Mucosa of rectum (tissue), 2 donors: ENCODE results near the gene RBBP7.
A peak's percentile ranks its signal among the peaks of the same experiment; 100 is the strongest.

Experiments used
- H3K27ac ChIP-seq, 2 donors: one replicate each; pipeline ENCODE4 v1.7.0; 2013; ENCODE audit warnings: inconsistent platforms in 2 of 2, low read depth in 2 of 2, low read length in 2 of 2
- H3K27me3 ChIP-seq, 2 donors: one replicate each; pipeline ENCODE4 v1.7.0; 2013; ENCODE audit warnings: low read length in 2 of 2; ENCODE audit not compliant: control insufficient read depth in 2 of 2, insufficient read depth in 2 of 2
- H3K36me3 ChIP-seq, 2 donors: one replicate each; pipeline ENCODE4 v1.7.0; 2013; ENCODE audit warnings: low read length in 2 of 2; ENCODE audit not compliant: control insufficient read depth in 2 of 2, insufficient read depth in 2 of 2
- H3K4me1 ChIP-seq, 2 donors: one replicate each; pipeline ENCODE4 v1.7.0; 2013; ENCODE audit warnings: low read length in 2 of 2, mild to moderate bottlenecking in 1 of 2; ENCODE audit not compliant: control insufficient read depth in 2 of 2, insufficient read depth in 2 of 2
- H3K4me3 ChIP-seq, 2 donors: one replicate each; pipeline ENCODE4 v1.7.0; 2013; ENCODE audit warnings: low read length in 2 of 2
- H3K9ac ChIP-seq, 2 donors: one replicate each; pipeline ENCODE4 v1.7.0; 2013; ENCODE audit warnings: low read length in 2 of 2, low read depth in 1 of 2, mild to moderate bottlenecking in 1 of 2
- H3K9me3 ChIP-seq, 2 donors: one replicate each; pipeline ENCODE4 v1.7.0; 2013; ENCODE audit warnings: low read length in 2 of 2; ENCODE audit not compliant: control insufficient read depth in 2 of 2
- donor health status: healthy.
- donor health status: Normal muscosa, but diverticular disease.

Gene RBBP7

GRCh38 chrX:16832301-16832700 lies 37.9 kb downstream of the RBBP7 start:
- Histone ChIP-seq H3K27me3 (peaks cover 2 to 3% of the 10 kb centered on the region in 2 donors), H3K4me1 (no peaks in the 10 kb centered on the region), H3K27ac (no peak overlapping the region), H3K4me3 (no peak overlapping the region), H3K36me3 (peaks cover 13 to 20% of the 10 kb centered on the region in 2 donors), H3K9me3 (no peaks in the 10 kb centered on the region), H3K9ac (no peak overlapping the region)

GRCh38 chrX:16828124-16828908 lies 41.8 kb downstream of the RBBP7 start:
- H3K4me3 ChIP-seq = no peak overlapping the region
- H3K36me3 ChIP-seq = peaks cover 7 to 21% of the 10 kb centered on the region in 2 donors
- peak overlapping the region in 1 of 2 donors; percentile 24 for H3K27ac ChIP-seq
- no peaks in the 10 kb centered on the region for H3K4me1 ChIP-seq
- H3K9ac ChIP-seq = no peak overlapping the region
- H3K27me3 ChIP-seq = peaks cover 0 to 1% of the 10 kb centered on the region in 2 donors
- no peaks in the 10 kb centered on the region for H3K9me3 ChIP-seq

- no peaks in the 10 kb centered on the region for H3K4me1 ChIP-seq
- no peaks in the 10 kb centered on the region for H3K27me3 ChIP-seq
- H3K27ac ChIP-seq = no peak overlapping the region
- H3K4me3 ChIP-seq = no peak overlapping the region
- H3K36me3 ChIP-seq = peaks cover 5 to 15% of the 10 kb centered on the region in 2 donors
- no peak overlapping the region for H3K9ac ChIP-seq
- H3K9me3 ChIP-seq = no peaks in the 10 kb centered on the region
Measured at GRCh38 chrX:16827225-16827624, 42.9 kb downstream of the RBBP7 start.

GRCh38 chrX:16826207-16826606 lies 44.0 kb downstream of the RBBP7 start:
- Histone ChIP-seq H3K4me3 (no peak overlapping the region), H3K9me3 (no peaks in the 10 kb centered on the region), H3K36me3 (peaks cover 5 to 15% of the 10 kb centered on the region in 2 donors), H3K27me3 (no peaks in the 10 kb centered on the region), H3K9ac (no peak overlapping the region), H3K27ac (no peak overlapping the region), H3K4me1 (no peaks in the 10 kb centered on the region)

GRCh38 chrX:16825264-16826035 lies 44.7 kb downstream of the RBBP7 start:
- H3K27ac ChIP-seq = no peak overlapping the region
- peaks cover 5 to 17% of the 10 kb centered on the region in 2 donors for H3K36me3 ChIP-seq
- no peaks in the 10 kb centered on the region for H3K27me3 ChIP-seq
- no peaks in the 10 kb centered on the region for H3K4me1 ChIP-seq
- H3K4me3 ChIP-seq = no peak overlapping the region
- H3K9me3 ChIP-seq = no peaks in the 10 kb centered on the region
- H3K9ac ChIP-seq = no peak overlapping the region

GRCh38 chrX:16822723-16823122 lies 47.4 kb downstream of the RBBP7 start:
- Histone ChIP-seq H3K27me3 (no peaks in the 10 kb centered on the region), H3K9ac (no peak overlapping the region), H3K27ac (no peak overlapping the region), H3K4me3 (no peak overlapping the region), H3K9me3 (no peaks in the 10 kb centered on the region), H3K4me1 (no peaks in the 10 kb centered on the region), H3K36me3 (peaks cover 5 to 12% of the 10 kb centered on the region in 2 donors)

GRCh38 chrX:16819634-16820033 lies 50.5 kb downstream of the RBBP7 start:
- Histone ChIP-seq H3K36me3 (peaks cover 2 to 12% of the 10 kb centered on the region in 2 donors), H3K27me3 (no peaks in the 10 kb centered on the region), H3K4me3 (no peak overlapping the region), H3K9ac (no peak overlapping the region), H3K4me1 (no peaks in the 10 kb centered on the region), H3K9me3 (no peaks in the 10 kb centered on the region), H3K27ac (peak overlapping the region in 1 of 2 donors; percentile 13)

- no peaks in the 10 kb centered on the region for H3K27me3 ChIP-seq
- H3K9ac ChIP-seq = no peak overlapping the region
- H3K4me1 ChIP-seq = no peaks in the 10 kb centered on the region
- no peak overlapping the region for H3K27ac ChIP-seq
- H3K9me3 ChIP-seq = no peaks in the 10 kb centered on the region
- H3K4me3 ChIP-seq = no peak overlapping the region
- H3K36me3 ChIP-seq = peaks cover 0 to 2% of the 10 kb centered on the region in 2 donors
Measured at GRCh38 chrX:16814597-16814996, 55.6 kb downstream of the RBBP7 start.

- Histone ChIP-seq H3K4me1 (peaks cover 8 to 9% of the 10 kb centered on the region in 2 donors), H3K36me3 (peaks cover 0 to 2% of the 10 kb centered on the region in 2 donors), H3K9ac (no peak overlapping the region), H3K9me3 (no peaks in the 10 kb centered on the region), H3K27me3 (no peaks in the 10 kb centered on the region), H3K4me3 (peak overlapping the region in 1 of 2 donors; percentile 64), H3K27ac (peak overlapping the region; percentile 1 to 53)
Measured at GRCh38 chrX:16807976-16808542, 62.1 kb downstream of the RBBP7 start.

- H3K27me3 ChIP-seq = no peaks in the 10 kb centered on the region
Measured at GRCh38 chrX:16807548-16807947, 62.6 kb downstream of the RBBP7 start.

More at GRCh38 chrX:16807548-16807947, 62.6 kb downstream of the RBBP7 start:
- H3K9ac ChIP-seq = no peak overlapping the region
- H3K36me3 ChIP-seq = no peaks in the 10 kb centered on the region
- peaks cover 8 to 9% of the 10 kb centered on the region in 2 donors for H3K4me1 ChIP-seq
- no peaks in the 10 kb centered on the region for H3K9me3 ChIP-seq
- H3K4me3 ChIP-seq = no peak overlapping the region
- peak overlapping the region in 1 of 2 donors; percentile 29 for H3K27ac ChIP-seq
